HL-60/S4 (cell line): ENCODE results near the gene TRIOBP.

Experiments
- in situ Hi-C: fragments of 300-500 bp; cut with MboI; formaldehyde crosslinking; loops from 2 replicates; pipeline ENCODE4 v1.14.3; 2022; ENCODE audit warnings: low sequenced_read_pairs

TRIOBP gene

DNA sequence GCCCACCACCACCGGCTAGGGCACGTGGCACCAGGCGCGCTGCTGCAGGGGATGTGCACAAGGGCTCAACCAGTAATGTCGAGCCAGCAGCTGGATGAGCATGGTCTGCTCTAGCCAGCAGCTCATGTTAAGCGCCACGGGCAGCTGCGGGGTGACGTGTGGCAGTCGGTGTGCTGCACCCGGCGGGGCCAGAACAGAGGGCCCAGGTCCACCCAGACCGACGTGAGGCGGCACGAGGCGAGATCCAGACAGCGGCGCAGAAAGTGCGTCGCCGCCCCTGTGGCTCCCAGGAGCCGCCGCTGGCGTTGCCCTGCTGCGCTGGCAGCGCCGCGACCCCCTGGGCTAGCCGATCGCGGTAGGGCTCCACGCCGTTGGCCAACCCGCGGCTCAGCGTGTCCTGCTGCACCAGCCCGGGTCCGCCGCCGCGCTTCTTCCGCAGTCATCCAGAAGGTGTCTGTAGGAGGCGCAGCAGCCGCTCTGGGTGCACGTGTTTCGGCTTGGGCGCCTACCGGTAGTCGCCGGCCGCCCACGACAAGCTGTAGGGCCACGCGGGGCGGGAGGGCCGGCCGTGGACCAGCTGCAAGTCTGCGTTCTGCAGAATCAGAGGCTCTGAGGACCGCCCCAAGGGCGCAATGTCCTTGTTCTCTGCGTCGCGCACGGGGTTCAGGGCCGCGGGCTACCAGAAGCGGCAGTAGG is 121.7 kb downstream of the TRIOBP start:
- in situ Hi-C loops: loop anchor here (10.0 kb wide), 1 partner anchor 146 kb away; no protein-coding TSS in a partner anchor

GRCh38 chr22:37819105-37819433 is 122.2 kb downstream of the TRIOBP start:
- in situ Hi-C loops: loop anchor here (10.0 kb wide), 1 partner anchor 146 kb away; no protein-coding TSS in a partner anchor

- in situ Hi-C loops: no loop called here
Observed at GRCh38 chr22:37820350-37820749, 123.5 kb downstream of the TRIOBP start.

DNA sequence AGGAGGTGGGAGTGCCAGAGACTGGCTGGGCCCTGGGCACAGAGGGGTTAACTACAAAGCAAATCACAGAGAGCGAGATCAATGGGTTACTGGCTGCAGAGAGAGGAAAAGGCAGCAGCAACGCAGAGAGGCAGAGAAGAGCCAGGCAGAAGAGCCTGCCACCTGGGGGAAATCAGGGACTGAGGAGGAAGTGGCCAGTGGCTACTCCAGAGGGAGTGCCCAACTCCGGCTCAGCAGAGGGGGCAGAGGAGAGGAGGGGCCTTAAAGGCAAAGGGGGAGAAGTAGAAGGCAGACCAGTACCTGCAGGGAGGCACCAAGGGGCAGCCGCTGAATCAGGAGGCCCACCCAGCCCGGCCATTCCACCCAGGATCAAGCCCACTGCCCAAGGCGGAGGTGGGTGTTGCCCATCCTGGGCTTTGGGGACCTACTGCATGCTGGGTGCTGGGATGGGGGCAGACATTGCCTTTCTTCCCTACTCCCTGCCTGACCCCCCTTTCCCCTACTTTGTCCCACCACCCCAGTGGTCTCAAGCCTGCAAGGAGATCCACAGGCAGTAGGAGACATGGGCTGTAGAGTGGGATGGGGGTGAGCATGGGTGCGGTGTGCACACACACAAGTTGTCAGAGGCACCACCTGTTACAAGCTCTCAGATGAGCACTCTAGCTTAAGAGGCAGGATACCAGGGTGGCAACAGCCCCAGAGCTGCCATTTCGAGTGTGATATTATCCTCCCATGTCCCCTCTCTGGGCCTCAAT is 125.4 kb downstream of the TRIOBP start:
- in situ Hi-C loops: no loop called here

- in situ Hi-C loops: no loop called here
Observed at GRCh38 chr22:37823134-37823985, 126.5 kb downstream of the TRIOBP start, which contains the start of gene GALR3. Gene GALR3 (plus strand): TSS chr22:37823382. CDS start chr22:37823407, 25 bp downstream.

DNA sequence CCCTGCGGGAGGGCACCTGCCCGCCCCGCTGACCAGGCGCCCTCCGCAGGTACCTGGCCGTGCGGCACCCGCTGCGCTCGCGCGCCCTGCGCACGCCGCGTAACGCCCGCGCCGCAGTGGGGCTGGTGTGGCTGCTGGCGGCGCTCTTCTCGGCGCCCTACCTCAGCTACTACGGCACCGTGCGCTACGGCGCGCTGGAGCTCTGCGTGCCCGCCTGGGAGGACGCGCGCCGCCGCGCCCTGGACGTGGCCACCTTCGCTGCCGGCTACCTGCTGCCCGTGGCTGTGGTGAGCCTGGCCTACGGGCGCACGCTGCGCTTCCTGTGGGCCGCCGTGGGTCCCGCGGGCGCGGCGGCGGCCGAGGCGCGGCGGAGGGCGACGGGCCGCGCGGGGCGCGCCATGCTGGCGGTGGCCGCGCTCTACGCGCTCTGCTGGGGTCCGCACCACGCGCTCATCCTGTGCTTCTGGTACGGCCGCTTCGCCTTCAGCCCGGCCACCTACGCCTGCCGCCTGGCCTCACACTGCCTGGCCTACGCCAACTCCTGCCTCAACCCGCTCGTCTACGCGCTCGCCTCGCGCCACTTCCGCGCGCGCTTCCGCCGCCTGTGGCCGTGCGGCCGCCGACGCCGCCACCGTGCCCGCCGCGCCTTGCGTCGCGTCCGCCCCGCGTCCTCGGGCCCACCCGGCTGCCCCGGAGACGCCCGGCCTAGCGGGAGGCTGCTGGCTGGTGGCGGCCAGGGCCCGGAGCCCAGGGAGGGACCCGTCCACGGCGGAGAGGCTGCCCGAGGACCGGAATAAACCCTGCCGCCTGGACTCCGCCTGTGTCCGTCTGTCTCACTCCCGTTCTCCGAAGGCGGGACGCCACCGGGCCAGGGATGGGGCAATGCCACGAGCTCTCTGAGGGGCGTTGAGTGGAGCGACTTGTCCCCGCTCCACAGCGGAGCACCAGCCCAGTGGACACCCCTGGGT is 128.1 kb downstream of the TRIOBP start:
- in situ Hi-C loops: no loop called here
